Subcutaneous adipose tissue (tissue), 4 donors: Measurements from ENCODE around the gene IQCK. TPM values are rescaled to one million over a fixed set of nuclear protein-coding genes. Genes with fewer than 3 reads are reported as not detected.

ENCODE experiments used
- total RNA-seq, 4 donors: library from RNA; depleted of rRNA; stranded (reverse); fragments of >200 nt; gene quantifications; one replicate each; pipeline ENCODE4 v1.1.0, GENCODE V29; 2016
- TF ChIP-seq, protein P1 (sequence below): fragments of 450-650 bp; IDR thresholded peaks from one replicate; pipeline ENCODE4 v1.5.1; 2016; ENCODE audit warnings: low read depth, mild to moderate bottlenecking, control low read depth, antibody characterized with exemption, moderate library complexity

Gene IQCK
- total RNA-seq, 4 donors from 2014 or later = 16.7 to 37.0 (median 26.9) TPM

- TF ChIP-seq, protein P1, sequence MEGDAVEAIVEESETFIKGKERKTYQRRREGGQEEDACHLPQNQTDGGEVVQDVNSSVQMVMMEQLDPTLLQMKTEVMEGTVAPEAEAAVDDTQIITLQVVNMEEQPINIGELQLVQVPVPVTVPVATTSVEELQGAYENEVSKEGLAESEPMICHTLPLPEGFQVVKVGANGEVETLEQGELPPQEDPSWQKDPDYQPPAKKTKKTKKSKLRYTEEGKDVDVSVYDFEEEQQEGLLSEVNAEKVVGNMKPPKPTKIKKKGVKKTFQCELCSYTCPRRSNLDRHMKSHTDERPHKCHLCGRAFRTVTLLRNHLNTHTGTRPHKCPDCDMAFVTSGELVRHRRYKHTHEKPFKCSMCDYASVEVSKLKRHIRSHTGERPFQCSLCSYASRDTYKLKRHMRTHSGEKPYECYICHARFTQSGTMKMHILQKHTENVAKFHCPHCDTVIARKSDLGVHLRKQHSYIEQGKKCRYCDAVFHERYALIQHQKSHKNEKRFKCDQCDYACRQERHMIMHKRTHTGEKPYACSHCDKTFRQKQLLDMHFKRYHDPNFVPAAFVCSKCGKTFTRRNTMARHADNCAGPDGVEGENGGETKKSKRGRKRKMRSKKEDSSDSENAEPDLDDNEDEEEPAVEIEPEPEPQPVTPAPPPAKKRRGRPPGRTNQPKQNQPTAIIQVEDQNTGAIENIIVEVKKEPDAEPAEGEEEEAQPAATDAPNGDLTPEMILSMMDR = no peak
Observed at GRCh38 chr16:19754644-19755036, 36.6 kb downstream of the IQCK start.

GRCh38 chr16:19755268-19755667 is 37.2 kb downstream of the IQCK start:
- TF ChIP-seq, protein P1 = no peak

- TF ChIP-seq, protein P1 = no peak
Observed at GRCh38 chr16:19757026-19757425, 39.0 kb downstream of the IQCK start.

- TF ChIP-seq, protein P1 = no peak
Observed at GRCh38 chr16:19757762-19758595, 39.9 kb downstream of the IQCK start.

GRCh38 chr16:19760356-19761060 is 42.4 kb downstream of the IQCK start:
- TF ChIP-seq, protein P1 = no peak

- TF ChIP-seq, protein P1 = no peak
Observed at GRCh38 chr16:19765860-19766553, 47.9 kb downstream of the IQCK start.

DNA sequence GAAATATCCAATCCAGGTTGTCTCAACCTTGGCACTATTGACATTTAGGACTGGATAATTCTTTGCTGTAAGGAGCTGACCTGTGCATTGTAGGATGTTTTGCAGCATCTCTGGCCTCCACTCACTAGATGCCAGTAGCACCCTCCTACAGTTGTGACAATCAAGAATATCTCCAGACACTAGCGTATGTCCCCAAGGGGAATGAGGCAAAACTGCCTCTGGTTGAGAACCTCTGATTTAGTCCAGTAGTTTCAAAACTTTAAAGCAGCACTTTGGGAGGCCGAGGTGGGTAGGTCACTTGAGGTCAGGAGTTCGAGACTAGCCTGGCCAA is 48.4 kb downstream of the IQCK start:
- TF ChIP-seq, protein P1 = no peak
